ENCODE results near the gene CMKLR1.

CMKLR1 gene, protein sequence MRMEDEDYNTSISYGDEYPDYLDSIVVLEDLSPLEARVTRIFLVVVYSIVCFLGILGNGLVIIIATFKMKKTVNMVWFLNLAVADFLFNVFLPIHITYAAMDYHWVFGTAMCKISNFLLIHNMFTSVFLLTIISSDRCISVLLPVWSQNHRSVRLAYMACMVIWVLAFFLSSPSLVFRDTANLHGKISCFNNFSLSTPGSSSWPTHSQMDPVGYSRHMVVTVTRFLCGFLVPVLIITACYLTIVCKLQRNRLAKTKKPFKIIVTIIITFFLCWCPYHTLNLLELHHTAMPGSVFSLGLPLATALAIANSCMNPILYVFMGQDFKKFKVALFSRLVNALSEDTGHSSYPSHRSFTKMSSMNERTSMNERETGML

DNA sequence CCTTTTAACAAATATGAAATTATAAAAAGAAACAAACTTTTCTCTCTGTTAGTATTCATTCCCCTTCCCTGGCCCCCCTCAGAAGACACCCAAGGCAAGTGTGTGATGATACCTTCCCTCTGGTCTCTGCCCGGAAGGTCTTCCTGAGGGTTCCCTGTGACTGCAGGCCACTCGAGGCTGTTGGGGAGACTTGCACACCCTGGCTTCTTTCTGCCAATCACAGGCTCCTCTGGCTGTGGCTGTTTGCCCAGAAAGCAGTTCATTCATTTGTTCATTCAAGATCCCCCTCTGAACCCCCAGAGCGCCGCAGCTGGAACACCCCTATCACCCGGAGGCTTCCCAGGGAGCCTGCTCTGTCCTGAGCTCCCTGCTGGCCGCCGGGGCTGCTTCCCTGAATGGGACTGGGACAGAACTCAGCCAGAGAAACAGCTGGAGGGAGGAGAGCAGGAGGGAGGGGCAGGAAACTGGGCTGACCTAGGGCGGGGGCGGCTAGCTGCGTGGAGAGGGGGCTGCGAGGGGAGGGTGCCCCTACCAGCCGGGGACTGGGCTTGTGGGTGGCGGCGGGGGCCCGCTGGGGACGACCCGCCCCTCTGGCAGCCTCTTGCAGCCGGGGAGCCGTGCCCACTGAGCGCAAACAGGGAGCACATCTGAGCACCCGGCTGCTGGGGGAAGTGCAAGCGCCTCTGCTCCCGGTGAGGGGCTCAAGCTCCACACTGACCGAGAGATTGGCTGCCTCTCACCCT is at the start of gene CMKLR1:
Gene CMKLR1, minus strand, starts transcription at position 397 of the 743 bp plus-strand sequence. CDS start 45,720 bp downstream, outside the sequence.
- no peak for DNase-seq

DNA sequence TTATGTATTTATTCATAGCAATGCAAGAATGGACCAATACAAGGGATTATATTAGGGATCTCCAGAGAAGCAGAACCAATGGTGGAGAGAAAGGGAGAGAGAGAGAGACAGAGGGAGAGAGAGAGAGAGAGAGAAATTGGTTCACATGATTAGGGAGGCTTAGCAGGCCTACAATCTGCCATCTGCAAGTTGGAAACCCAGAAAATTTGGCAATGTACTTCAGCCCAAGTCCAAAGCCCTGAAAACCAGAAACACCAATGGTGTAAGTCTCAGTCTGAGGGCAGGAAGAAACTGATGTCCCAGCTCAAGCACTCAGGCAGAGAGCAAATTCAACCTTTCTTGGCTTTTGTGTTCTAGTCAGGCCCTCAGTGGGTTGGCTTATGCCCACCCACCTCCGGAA is 48.7 kb upstream of the CMKLR1 start:
- no peak for DNase-seq

DNA sequence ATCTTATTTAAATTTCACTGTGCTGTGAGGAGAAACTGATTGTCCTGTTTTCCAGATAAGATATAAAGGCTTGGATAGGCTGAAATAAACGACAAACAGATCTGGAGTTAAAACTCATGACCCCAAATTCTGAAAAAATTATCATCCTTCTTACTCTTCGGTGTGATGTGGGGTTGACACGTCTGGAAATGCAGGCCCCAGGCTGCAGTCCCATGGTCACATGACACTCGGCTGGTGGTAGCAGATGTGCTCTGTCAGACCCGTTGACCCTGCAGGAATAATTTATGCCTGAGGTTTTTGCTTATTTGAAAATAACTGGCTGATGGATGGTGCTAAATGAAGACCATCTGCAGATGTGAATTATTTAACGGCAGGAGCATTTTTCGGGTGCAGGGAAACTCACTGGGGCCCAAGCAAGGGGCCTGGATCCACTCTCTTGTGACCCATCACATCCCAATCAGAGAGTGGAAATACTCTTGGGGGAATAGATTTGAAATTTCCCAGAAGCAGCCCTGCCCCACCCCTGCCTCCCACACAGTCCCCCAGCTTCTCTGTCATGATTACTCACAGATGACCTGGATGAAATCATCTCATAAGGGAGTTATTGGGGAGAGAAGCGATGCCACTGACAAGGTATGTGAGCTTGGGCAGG is 47.7 kb upstream of the CMKLR1 start:
- no peak for DNase-seq

DNA sequence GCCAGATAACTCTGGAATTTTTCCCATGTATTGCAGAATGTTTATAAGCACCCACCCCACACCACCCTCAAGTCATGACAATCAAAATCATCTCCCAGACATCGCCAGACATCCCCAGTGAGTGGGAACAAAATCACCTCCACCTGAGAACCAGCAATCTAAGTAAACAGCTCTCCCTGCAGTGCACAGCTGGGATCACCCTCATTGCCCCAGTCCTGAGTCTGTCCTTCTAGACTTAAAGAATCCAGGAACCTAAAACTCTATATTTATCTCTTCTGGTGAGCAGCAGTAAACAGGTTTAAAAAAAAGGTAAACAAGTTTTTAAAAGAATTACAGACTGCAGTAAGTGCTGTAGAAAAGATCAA is 43.3 kb upstream of the CMKLR1 start:
- DNase-seq = no peak

DNA sequence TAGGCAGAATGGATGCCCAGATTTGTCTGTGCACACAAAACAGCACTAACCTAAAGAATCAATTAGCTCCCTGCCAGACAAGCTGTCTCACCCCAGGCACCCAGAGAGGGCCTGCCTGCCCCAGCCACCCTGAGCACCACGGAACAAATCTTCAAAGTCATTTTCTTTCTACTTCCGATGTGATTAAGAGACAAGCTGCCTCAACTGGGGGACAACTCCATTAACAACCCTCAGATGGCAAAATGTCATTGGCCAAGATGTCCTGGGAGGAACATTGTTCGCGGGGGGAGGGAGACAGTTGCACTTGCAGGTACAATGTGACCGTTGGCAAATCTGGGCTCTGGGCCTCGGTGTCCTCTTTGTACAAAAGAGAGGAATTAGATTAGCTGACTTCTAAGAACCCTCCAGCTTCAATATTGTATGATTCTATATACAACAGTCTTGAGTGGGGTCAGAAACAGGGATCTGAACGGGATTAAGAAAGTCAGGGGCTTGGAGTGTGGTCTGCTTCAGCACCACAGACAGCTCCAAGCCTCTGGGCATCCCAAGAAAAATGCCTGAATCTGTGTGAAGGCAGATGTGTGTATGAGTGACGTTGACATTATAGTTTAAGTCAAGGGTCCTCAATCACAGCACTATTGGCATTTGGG is 42.8 kb upstream of the CMKLR1 start:
- no peak for DNase-seq

DNA sequence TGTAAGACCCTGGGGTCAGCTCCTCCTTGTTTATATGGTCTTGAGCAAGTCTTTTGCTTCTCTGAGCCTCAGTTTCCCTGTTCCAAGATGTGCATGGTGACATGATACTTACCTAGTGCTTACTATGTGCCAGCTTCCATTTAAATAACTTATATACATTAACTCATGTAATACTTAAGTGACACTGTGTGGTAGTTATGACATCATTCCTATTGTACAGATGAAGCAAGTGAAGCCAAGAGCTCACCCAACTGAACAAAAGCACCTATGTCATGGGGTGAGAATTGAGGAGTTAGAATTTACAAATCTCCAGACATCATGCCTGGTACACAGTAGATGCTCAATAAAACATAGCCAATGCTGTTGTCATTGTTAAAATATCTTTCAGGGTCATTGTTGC is 41.3 kb upstream of the CMKLR1 start:
- DNase-seq = no peak

DNA sequence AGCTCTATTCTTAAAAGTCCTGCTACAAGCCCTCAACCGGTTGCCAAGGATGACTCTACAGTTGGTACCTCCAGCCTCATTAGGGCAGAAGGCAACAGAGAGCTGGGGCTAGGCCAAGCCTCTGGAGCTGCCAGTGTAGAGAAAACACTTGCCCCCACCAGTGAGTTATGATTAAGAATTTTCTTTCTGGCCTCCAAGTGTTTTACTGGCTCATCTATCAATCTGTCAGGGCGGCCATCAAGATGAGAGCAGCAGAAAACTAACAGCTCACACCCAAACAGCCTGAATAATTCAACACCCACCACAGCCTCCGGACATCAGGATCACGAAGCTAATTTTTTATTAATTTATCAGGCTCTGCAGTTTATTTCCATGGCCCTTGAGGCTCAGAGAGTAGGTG is 40.7 kb upstream of the CMKLR1 start:
- no peak for DNase-seq

DNA sequence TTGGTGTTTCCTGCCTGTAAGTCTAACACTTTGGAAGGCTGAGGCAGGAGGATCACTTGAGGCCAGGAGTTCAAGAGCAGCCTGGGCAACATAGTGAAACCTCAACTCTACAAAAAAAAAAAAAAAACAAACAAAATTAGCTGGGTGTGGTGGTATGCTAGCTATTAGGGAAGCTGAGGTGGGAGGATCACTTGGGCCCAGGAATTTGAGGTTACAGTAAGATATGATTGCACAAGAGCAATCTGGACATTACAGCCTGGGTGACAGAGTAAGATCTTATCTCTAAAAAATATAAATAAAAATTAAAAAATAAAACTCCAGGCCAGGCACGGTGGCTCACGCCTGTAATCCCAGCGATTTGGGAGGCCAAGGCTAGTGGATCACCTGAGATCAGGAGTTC is 39.8 kb upstream of the CMKLR1 start:
- no peak for DNase-seq

DNA sequence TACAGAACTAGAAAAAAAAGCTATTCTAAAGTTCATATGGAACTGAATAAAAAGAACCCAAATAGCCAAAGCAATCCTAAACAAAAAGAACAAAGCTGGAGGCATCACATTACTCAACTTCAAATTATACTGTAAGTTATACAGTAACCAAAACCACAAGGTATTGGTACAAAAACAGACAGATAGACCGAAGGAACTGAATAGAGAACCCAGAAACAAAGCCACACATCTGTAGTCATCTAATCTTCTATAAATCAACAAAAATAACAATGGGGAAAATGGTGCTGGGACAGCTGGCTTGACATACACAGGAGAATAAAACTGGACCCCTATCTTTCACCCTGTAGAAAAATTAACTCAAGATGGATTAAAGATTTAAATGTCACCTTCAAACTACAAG is 38.1 kb upstream of the CMKLR1 start:
- DNase-seq = no peak

DNA sequence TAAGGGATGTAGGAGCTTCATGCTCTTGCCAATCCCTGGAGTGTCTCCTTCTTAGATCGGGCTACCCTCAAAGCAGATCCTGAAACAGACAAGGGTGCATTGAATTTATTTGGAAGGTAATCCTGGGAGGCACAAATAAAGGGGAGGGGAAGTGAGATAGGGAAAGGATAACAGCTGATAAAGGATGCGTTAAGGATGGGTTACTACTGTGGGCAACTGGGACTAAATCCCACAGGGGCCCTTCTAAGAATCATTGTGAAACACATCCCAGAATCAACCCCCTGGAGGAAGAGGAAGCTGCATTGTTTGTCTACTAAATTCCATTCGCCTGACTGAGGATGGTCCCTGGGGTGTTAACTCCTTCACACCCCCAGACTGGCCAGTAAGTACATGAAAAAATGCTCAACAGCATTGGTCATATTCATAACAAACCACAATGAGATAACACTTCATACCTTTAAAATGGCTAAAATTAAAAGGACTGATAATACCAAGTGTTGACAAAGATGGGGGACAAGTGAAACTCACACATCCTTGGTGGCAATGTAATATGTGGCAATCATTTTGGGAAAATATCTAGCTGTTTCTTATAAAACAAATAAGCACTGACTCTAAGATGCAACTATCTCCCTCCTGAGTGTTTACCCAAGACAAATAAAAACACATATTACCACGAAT is 37.0 kb upstream of the CMKLR1 start:
- DNase-seq = no peak

DNA sequence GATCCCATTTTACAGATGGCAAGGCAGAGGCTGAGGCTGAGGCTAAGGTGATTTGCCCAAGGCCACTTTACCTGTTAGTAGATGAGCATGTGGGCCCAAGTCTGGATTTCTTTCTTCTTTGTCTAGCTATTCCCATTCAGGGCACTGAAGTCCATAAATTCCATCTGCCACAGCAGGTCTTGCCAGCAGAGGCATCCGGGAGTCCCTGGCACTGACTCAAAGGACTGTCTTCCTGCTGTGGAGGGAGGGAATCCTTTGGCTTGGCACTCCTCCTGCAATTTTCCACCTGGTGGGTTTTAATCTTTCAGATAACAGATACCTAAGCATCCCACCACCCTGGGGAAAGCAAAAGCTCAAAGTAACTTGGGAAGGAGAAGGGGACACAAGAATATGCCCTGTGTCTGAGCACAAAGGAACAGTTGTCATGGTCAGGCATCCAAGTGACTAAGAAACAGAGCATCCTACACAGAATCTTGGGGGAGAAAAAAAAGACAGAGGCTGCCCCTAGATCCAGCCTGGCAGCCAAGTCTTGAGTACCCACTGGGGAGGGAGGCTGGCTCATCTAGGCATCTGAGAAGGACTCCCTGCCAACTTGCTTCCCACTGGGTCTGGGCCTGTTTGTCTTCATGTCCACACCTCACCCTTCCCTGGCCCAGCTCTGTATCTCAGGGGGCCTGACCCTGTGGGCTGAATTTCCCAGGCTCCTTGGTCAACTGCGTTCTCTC is 35.6 kb upstream of the CMKLR1 start:
- DNase-seq = no peak

DNA sequence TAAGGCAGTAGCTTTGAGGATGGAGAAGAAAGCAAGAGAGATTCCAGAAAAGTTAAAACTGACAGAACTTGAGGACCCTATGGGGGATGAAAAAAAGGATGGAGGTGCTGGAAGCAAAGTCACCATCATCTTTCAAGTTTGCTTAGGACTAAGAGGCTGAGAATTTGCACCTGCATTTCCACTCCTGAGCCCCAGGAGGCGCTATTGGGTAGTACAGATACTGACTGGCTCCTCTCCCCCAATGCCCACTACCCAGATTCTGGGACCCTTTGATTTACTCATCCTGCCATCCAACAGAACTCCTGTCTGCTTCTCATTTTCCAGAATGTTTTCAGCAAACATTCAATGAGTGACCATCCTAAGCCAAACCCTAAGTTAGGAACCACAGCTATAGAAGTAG is 34.0 kb upstream of the CMKLR1 start:
- DNase-seq = no peak

DNA sequence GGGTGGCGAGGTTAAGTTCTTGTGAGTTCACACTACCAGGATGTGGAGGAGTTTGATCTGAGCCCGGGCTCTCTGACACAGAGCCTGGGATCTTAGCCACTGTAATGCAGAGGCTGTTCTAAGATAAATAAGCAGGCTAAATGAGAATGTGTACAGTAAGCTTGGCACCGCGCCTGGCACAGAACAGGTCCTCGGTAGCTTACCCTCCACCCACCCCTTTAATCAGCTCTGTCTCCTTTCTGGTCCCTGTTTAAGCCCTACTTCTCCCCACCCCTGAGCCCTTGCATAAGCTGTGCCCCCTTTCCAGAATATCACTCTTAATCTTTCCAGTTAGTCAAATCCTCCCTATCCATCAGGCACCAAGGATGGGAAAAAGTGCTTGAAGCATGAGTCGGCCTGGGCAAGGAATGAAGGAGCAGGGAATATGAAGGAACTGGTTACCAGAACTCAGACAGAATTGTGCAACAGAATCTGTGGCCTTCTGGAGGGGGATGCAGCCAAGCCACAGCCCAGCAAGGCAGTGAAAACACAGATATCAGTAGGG is 32.8 kb upstream of the CMKLR1 start:
- DNase-seq = no peak

DNA sequence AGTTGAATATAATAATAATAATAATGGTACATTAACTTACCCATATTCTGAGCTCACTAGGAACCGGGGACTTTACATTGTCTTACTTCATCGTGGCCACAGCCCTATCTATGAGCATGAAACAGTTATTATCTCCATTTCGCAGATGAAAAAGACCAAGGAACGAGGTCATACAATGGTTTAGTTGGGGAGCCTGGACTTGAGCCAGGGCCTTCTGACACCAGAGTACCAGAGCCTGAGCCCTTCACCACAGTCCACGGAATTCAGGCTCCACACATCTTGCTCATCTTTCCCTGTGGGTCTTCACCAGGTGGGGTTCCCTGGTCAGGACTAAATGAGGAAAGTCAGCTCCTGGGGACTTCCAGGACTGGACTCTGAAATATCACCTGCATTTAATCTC is 31.3 kb upstream of the CMKLR1 start:
- no peak for DNase-seq

DNA sequence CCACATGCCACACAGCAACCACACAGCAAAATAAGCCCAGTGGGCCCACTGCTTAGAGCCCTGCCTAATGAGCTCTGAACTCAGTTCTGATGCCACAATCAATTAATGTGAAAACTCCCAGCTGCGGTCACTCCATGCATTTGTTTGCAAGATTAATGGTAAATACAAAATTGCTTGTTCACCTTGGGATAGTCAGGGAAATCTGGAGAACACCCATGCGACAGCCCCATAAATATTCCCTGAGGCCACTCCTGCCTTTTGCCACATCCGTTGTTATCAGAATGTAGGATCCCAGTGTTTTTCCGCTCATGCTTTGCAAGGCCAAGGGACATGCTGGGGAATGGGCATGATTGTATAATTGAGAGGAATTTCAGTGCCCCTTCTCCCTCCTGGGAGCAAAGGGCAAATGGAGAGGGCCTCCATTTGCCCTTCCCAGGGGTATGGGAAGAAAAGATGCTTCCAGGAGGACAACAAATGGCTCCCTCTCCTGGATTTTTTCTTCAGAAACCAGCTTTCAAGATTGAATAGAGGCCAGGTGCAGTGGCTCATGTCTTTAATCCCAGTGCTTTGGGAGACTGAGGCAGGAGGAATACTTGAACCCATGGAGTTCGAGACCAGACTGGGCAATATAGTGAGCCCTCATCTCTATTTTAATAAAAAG is 30.8 kb upstream of the CMKLR1 start:
- no peak for DNase-seq

DNA sequence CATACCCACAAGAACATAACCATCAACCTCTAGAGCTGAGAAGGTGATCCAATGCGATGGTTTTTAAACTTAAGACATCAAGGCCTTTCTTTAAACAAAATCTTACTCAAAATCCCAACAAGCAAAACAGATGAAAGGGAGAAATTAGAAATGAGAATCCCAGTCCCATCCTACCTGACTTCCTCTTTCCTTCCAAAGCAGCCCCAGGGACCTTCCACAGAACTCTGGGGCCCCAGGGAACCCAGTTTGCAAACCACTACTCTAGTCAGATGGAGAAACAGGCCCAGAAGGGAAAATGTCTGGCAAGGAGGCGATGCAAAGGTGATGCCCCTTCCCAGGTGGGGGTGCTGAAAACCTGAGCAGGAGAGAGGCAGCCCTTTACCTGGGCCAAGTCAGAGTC is 29.0 kb upstream of the CMKLR1 start:
- no peak for DNase-seq

DNA sequence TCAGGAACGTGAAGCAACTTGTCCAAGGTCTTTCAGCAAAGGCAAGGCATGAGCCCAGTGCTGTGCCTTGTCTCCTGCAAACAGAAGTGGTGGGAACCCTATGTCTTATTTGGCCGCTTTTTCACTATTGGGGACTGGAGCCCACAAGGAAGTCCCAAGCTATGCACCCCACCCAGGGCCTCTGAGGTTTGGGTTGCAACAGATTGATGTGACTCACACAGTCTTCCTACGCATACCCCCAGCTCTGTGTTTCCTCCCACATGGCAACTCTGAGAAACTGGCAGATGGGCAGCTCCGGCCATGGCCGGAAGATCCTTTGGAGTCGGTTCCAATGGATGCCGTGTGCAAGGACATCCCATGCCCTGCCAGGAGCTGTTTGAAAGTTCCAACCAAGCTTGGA is 28.3 kb upstream of the CMKLR1 start:
- DNase-seq = no peak

DNA sequence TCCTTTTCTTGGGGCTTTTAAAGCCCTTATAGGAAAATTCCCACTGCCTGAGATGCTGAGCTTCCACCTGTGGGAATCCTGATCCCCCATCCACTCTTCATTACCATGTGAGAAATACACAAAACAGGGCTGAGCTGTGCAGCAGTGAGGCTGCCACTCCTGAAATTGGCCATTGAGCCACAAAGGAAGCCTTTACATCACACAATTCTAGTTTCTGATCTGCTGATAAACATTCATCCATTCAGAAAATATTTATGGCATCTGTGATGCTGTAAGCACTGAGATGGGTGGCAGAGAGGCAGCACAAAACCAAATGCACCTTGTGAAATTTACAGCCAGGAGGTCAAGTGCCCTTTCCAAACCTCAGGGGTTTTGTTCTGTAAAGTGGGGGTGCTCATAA is 26.2 kb upstream of the CMKLR1 start:
- no peak for DNase-seq

DNA sequence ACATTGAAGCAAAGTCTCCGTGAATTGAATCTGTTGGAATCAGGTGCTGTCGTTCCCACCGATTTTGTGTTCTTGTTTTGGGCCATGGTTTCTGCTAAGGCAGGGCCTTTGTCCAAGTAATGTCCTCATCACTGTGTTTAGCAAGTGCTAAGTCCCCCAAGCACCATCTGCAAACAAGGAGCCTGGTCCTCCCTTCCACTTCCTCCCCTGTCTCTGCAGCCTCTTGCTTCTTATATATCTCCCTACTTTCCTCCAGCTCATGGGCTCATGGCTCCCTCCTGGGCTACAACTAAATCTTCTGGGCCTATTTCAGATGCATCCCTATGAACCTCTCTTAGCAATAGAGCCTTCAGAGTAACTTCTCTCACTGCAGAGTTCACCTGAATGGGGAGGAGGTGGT is 25.8 kb upstream of the CMKLR1 start:
- no peak for DNase-seq

DNA sequence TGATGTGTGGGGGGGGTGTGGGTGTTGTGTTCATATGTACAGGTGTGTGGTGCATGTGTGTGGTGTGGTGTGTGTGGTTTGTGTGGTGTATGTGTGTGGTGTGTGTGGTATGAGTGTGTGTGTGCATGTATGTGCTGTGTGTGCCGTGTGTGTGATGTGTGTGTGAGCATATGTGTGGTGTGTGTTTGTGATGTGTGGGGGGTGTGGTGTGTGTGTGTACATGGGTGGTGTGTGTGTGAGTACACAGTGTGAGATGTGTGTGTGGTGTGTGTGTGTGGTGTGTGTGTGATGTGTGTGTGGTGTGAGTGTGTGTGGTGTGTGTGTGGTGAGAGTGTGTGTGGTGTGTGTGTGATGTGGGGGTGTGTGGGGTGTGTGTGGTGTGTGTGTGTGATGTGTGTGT is 24.5 kb upstream of the CMKLR1 start:
- DNase-seq = no peak

DNA sequence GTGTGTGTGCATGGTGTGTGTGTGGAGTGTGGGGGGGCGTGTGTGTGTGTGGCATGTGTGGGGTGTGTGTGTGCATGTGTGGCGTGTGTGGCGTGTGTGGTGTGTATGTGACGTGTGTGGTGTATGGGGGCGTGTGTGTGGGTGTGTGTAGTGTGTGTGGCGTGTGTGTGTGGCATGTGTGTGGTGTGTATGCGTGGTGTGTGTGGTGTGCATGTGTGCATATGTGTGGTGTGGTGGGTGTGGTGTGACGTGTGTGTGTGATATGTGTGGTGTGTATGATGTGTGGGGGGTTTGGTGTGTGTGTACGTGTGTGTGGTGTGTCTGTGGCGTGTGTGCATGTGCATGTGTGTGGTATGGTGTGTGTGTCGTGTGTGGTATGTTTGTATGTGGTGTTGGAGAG is 24.1 kb upstream of the CMKLR1 start:
- no peak for DNase-seq

DNA sequence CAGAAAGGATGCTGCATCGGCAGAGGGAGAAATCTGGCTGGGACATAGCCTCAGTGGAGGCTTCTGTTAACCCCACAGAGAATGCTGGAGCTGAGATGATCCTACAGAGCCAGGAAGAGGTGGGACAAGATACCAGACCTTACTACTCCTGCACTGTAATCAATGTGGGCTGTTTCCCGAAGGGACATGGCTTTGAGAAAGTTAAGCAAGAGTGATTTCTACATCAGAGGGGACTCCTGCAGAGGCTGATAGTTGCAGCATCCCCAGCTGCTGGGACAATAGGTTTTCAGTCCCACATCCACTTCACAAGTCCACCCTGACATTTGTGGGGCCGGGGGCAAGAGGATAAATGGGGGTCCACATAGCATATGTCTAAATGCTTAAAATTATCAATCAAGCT is 22.5 kb upstream of the CMKLR1 start:
- DNase-seq = no peak
